Measurements from ENCODE around the gene FHIT.

- TF ChIP-seq ZBTB33 (IDR thresholded peaks at IDR 0.05), result no peak
- TF ChIP-seq CTCF (IDR thresholded peaks at IDR 0.05; ENCODE audit: low read depth, low read length, missing input control), result no peak
- no peak for TF ChIP-seq MAX (IDR thresholded peaks at IDR 0.05)
- TF ChIP-seq GABPA (IDR thresholded peaks at IDR 0.05 in 1 of 2, conservative IDR thresholded peaks at IDR 0.05 in 1 of 2), result no peak
- TF ChIP-seq TAF1 (conservative IDR thresholded peaks at IDR 0.05), result no peak
- TF ChIP-seq RAD21 (IDR thresholded peaks at IDR 0.05), result no peak
- TF ChIP-seq SP1 (IDR thresholded peaks at IDR 0.05), result no peak
- TF ChIP-seq YY1 (IDR thresholded peaks at IDR 0.05), result no peak
- no peak for TF ChIP-seq EGR1 (IDR thresholded peaks at IDR 0.05; ENCODE audit: low read depth in 2 of 2)
- TF ChIP-seq FOXA1 (IDR thresholded peaks at IDR 0.05), result no peak
- no peak for TF ChIP-seq JUND (IDR thresholded peaks at IDR 0.05)
- no peak for TF ChIP-seq REST (IDR thresholded peaks at IDR 0.05)
- TF ChIP-seq RXRA (IDR thresholded peaks at IDR 0.05), result no peak
- no peak for TF ChIP-seq FOXA2 (IDR thresholded peaks at IDR 0.05)
Measured at GRCh38 chr3:59727902-59728586, 1523.2 kb downstream of the FHIT start.

Data from liver (tissue), 3 donors.